NCI-H2227 (cell line): ENCODE results near the gene GRK2.
"Not testable (repeated sequence)": the region's sequence is repeated elsewhere in the genome, so short reads cannot be mapped to it uniquely, and the experiment has no call there.

Experiments used
- DNase-seq: peaks from one replicate; lab custom pipeline; 2025; ENCODE audit not compliant: unreplicated experiment; lab: John Stamatoyannopoulos, UW

The GRK2 gene

DNA sequence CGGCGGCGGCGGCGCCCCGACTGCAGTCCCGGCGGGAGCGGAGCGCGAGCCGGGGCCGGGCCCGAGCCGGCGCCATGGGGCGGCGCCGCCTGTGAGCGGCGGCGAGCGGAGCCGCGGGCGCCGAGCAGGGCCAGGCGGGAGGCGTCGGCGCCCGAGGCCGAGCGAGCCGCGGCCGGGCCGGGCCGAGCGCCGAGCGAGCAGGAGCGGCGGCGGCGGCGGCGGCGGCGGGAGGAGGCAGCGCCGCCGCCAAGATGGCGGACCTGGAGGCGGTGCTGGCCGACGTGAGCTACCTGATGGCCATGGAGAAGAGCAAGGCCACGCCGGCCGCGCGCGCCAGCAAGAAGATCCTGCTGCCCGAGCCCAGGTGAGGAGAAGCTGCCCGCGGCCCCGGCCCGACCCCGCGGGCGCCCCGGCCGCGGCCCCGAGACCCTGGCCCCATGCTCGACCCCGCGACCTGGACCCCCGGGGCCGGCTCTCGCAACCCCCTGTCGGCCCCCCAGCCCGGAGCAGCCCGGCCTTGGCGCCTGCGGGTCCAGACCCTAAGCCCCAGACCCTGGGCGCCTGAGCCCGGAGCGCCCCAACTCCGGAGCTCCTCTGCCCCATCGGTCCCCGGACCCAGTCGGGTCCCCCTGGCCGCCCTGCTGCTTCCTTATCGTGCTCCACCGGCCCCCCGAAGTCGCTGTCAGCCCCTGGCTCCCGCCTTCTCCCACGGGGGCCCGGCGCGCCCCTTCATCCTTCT is at the start of gene GRK2:
Gene GRK2, plus strand, starts transcription at position 25 of the 739 bp plus-strand sequence. Its CDS starts 227 bp downstream, at position 252.
- DNase-seq, result peak; percentile 78

- DNase-seq, result no peak
Observed at GRCh38 chr11:67227726-67228125, 38.5 kb upstream of the GRK2 start.

- DNase-seq, result no peak
Observed at GRCh38 chr11:67230406-67230805, 35.9 kb upstream of the GRK2 start.

DNA sequence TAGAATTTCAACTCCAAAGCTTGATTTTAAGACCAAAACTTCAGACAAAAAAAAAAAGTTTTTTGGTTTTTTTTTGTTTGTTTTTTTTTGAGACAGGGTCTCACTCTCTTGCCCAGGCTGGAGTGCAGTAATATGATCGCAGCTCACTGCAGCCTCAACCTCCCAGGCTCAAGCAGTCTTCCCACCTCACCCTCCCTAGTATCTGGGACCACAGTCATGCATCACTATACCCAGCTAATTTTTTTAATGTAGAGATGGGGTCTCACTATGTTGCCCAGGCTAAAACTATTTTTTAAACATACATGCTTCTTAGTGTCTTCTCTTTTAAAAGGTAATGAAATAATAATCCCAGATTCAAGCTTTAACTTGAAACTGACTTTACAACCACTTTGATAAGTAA is 35.4 kb upstream of the GRK2 start:
- no peak for DNase-seq

GRCh38 chr11:67233584-67234190 is 32.6 kb upstream of the GRK2 start:
- no peak for DNase-seq

DNA sequence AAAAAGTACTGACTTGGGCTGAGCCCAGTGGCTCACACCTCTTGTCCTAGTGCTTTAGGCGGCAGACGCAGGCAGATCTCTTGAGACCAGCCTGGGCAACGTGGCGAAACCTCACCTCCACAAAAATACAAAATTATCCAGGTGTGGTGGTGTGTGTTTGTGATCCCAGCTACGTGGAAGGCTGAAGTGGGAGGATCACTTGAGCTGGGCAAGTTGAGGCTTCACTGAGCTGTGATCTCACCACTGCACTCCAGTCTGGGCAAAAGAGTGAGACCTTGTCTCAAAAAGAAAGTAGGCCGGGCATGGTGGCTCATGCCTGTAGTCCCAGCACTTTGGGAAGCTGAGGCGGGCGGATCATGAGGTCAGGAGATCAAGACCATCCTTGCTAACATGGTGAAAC is 31.7 kb upstream of the GRK2 start:
- not testable (repeated sequence) for DNase-seq

GRCh38 chr11:67237574-67237973 is 28.7 kb upstream of the GRK2 start:
- DNase-seq, result no peak

DNA sequence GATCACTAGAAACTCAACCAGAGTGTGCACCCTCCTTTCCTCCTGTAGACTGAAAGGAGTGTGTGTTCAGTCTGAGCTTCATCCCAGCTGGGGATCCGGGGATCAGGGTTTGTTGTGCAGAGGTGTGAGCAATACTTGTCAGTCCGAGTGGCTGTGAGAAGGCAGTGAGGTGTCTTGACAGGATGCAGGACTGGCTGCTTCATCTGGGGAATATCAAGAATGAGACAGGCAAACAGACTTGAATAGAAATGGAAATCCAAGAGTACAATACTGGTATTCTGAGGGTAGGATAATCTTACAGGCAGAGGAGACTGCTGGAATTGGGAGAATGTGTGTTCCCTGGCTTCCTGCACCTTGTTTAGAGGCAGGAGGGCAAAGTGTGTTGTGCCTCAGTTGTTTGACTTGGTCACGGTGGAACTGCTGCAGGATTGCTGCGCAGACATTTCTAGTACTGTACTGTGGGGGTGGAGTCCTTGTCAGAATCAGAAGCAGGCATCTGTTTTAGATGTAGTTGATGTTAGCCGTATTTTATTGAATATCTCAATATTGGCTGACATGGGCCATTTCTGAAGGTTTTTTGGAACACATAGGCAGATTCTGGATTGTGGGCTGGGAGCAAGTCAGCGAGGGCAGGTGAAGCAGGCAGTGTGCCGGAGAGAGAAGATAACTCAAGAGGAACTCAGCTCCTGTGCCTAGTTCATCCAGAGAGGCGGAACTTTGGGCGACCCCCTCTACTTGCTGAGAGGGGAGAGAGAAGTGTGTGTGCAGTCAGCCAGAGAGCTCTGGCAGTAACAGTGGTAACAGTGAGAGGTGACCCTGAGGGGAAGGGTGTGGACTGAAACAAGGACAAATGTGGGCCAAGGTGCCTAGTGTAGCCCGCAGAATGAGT is 27.1 kb upstream of the GRK2 start:
- peak; percentile 11 for DNase-seq

GRCh38 chr11:67239783-67240575 is 26.3 kb upstream of the GRK2 start:
- peak; percentile 98 for DNase-seq

- peak; percentile 64 for DNase-seq
Observed at GRCh38 chr11:67240576-67241389, 25.5 kb upstream of the GRK2 start.

GRCh38 chr11:67242548-67242947 is 23.7 kb upstream of the GRK2 start:
- no peak for DNase-seq

- peak; percentile 29 for DNase-seq
Observed at GRCh38 chr11:67243051-67243450, 23.2 kb upstream of the GRK2 start.

- DNase-seq, result no peak
Observed at GRCh38 chr11:67245046-67245445, 21.2 kb upstream of the GRK2 start.

DNA sequence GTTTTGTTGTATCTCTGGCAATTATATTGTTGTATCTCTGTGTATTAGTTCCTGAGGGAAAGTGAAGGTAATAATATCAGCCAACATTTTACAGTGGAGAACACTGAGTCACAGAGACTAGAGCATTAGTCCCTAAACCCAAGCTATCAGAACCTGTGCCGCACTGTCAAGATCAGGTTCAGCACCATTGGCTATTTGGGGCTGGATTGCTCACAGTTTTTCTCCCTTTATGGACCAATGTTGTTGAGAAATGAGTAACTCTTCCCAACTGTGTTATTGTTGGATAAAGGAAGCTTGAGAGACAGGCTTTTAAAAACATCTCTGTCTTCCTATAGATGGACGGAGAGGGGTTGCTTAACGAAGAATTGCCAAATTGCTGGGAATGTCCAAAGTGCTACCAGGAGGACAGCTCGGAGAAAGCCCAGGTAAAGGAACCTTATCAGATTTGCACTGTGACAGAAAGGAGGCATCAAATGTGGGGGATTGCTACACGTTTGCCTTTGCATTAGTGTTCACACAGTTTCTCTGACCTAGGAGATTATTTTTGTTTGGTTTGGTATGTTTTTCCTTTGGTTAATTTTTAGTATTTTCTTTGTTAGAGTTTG is 18.2 kb upstream of the GRK2 start:
- DNase-seq, result no peak

DNA sequence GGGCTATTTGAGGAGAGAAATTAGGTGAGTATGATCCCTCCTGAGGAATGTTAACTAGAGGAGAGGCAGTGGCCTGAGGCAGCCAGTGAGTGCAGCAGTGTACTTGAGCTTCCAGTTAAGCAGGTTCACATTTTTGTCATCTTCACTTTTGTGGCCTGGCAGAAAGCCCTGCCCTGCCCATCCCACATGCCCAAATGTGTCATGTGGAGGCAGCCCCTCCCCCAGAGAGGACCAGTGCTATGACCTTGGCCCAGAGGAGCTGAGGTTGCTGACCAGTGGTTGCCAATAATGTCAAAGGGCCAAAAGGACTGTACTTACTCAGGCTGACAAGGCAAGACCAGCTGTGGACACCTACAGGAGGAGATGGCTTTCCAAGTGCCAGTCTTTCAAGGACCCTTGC is 17.6 kb upstream of the GRK2 start:
- DNase-seq, result no peak

DNA sequence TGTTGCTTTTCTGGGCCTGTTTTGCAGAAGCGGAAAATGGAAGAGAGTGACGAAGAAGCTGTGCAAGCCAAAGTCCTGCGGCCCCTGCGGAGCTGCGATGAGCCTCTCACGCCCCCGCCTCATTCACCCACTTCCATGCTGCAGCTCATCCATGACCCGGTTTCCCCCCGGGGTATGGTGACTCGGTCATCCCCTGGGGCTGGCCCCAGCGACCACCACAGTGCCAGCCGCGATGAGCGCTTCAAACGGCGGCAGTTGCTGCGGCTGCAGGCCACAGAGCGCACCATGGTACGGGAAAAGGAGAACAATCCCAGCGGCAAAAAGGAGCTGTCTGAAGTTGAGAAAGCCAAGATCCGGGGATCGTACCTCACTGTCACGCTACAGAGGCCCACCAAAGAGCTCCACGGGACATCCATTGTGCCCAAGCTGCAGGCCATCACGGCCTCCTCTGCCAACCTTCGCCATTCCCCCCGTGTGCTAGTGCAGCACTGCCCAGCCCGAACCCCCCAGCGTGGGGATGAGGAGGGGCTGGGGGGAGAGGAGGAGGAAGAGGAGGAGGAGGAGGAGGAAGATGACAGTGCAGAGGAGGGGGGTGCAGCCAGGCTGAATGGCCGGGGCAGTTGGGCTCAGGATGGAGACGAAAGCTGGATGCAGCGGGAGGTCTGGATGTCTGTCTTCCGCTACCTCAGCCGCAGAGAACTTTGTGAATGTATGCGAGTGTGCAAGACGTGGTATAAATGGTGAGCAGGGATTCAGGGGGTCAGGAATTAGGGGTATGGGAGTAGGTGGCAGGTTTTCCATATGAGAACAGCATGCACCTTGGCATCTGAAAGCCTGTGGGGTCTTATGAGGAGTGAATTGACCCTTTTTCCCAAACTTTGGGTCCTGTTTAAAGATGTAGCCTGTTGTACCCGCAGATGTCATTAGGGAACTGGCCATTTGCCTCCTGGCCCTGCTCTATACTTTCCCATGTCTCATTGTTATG is 15.9 kb upstream of the GRK2 start:
- no peak for DNase-seq

DNA sequence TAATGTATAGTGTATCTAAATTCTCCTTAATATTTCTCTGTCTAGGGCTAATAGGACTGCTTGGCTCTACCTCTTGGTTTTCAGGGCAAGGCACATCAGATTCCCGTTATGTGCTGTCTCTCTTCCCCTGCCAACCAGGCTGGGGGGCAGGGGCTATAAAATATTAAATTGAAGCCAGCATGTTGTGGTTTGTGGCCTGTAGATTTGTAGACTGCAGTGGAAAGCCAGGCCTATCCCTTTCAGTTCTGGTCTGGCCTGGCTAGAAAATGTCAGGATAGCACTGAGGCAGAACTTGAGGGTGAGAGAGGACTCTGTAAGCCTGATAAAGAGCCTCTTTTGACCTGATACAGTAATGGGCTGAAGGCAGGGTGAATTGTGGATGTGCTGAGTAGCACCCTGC is 14.4 kb upstream of the GRK2 start:
- DNase-seq, result no peak

GRCh38 chr11:67252831-67253239 is 13.4 kb upstream of the GRK2 start:
- DNase-seq, result peak; percentile 37
